Renal cortex interstitium (tissue), 15 donors: Measurements from ENCODE around the gene ZNF562. TPM values are rescaled to one million over a fixed set of nuclear protein-coding genes. Genes with fewer than 3 reads are reported as not detected.
A peak's percentile ranks its signal among the peaks of the same experiment; 100 is the strongest.
"Not testable (repeated sequence)": the region's sequence is repeated elsewhere in the genome, so short reads cannot be mapped to it uniquely, and the experiment has no call there.

Experiments used
- DNase-seq, 11 donors: peaks; one replicate each; pipeline ENCODE4 v3.0.0-alpha.2; 2013; ENCODE audit warnings: low read depth in 9 of 11, low spot score in 4 of 11; ENCODE audit errors: extremely low read depth in 1 of 11
- long read RNA-seq, 16 experiments: transcript quantifications; one replicate each; lab custom pipeline, GENCODE V29; 2026
- polyA plus RNA-seq, 3 donors: library from polyadenylated mRNA; unstranded; fragments of 120-200 nt; gene quantifications; one replicate each; pipeline ENCODE4 v1.2.1, GENCODE V29; 2013; ENCODE audit not compliant: insufficient read length in 3 of 3

ZNF562 gene
- 10 to 100 TPM; 25.7 to 26.7 (median 26.4) TPM for polyA plus RNA-seq
- long read RNA-seq, donor 1, partial matches to known transcripts: 0 of 2 reads
- long read RNA-seq, donor 1, other reads (novel, unspliced or antisense): 0 of 2 reads
- long read RNA-seq, donor 2, partial matches to known transcripts: 0 of 1 reads
- long read RNA-seq, donor 2, other reads (novel, unspliced or antisense): 0 of 1 reads
- long read RNA-seq, donor 3, partial matches to known transcripts: 0 of 1 reads
- long read RNA-seq, donor 3, other reads (novel, unspliced or antisense): 0 of 1 reads
- long read RNA-seq, donor 4: 0 reads
- long read RNA-seq, donor 5: 0 reads
- long read RNA-seq, donor 6, partial matches to known transcripts: 7 of 8 reads
- long read RNA-seq, donor 6, other reads (novel, unspliced or antisense): 0 of 8 reads
- long read RNA-seq, donor 7, partial matches to known transcripts: 0 of 3 reads
- long read RNA-seq, donor 7, other reads (novel, unspliced or antisense): 0 of 3 reads
- long read RNA-seq, donor 8: 0 reads
- long read RNA-seq, donor 9: 0 reads
- long read RNA-seq, donor 10, partial matches to known transcripts: 0 of 4 reads
- long read RNA-seq, donor 10, other reads (novel, unspliced or antisense): 0 of 4 reads
- long read RNA-seq, donor 11: 0 reads
- long read RNA-seq, donor 12, partial matches to known transcripts: 0 of 1 reads
- long read RNA-seq, donor 12, other reads (novel, unspliced or antisense): 0 of 1 reads
- long read RNA-seq, donor 13: 0 reads
- long read RNA-seq, donor 14, partial matches to known transcripts: 0 of 1 reads
- long read RNA-seq, donor 14, other reads (novel, unspliced or antisense): 0 of 1 reads
- long read RNA-seq, donor 15: 0 reads
- long read RNA-seq, donor 16, transcript ZNF562-202 (6 exons, 2,111 nt): major isoform, 5 of 5 reads
- long read RNA-seq, donor 16, partial matches to known transcripts: 0 of 5 reads
- long read RNA-seq, donor 16, other reads (novel, unspliced or antisense): 0 of 5 reads

DNA sequence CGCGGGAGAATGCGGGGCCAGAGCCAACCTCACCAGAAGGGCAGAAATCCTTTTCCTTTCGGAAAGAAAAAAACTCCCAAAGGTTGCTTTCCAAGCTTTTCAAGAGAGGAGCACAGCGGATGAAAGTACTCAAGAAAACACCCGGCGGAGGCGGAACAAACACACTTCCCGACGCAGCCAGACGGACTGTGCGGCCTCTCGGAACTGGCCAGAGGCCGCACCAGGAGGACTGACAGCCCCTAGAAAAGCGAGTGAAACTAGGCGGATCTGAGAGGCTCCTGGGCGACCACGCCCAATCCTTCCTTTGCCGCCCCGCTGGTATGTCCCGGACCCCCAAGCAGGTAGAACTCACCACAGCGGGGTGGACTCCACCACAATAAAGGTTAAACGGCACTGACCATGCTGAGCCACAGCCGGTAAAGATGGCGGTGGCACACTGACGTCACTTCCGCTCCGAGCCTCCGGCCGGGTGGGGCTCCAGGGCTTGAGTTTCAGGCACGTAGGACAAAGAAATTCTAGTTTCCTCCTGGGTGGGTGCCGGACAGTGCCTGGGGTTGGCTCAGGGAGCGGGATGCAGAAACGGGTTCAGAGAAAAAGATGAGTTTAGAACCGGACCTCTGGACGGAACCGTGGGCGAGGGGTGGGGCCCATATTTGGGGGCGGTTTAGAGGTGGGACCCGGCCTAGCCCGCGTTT is at the start of gene ZNF562:
ZNF562 (minus strand) TSS at position 438 of the 695 bp plus-strand sequence. CDS start 14,356 bp downstream, outside the sequence.
- DNase-seq: peak; percentile 81 to 94 (median 90)

DNA sequence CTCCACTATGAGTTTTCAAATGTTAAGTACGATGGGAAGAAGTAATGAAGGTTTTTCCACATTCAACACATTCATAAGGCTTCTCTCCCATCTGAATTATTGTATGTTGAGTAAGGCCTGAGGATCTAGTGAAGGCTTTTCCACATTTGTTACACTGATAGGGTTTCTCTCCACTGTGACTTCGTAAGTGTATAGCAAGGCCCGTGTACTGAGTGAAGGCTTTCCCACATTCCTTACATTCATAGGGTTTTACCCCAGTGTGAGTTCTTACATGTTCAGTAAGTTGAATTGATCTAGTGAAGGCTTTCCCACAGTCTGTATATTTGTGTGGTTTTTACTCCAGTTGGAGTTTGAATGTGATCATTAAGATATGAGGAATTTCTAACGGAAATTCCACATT is 49.3 kb upstream of the ZNF562 start:
- no peak for DNase-seq

GRCh38 chr19:9721861-9722260 is 47.0 kb upstream of the ZNF562 start:
- DNase-seq: no peak

GRCh38 chr19:9720541-9720940 is 45.6 kb upstream of the ZNF562 start:
- DNase-seq: no peak

DNA sequence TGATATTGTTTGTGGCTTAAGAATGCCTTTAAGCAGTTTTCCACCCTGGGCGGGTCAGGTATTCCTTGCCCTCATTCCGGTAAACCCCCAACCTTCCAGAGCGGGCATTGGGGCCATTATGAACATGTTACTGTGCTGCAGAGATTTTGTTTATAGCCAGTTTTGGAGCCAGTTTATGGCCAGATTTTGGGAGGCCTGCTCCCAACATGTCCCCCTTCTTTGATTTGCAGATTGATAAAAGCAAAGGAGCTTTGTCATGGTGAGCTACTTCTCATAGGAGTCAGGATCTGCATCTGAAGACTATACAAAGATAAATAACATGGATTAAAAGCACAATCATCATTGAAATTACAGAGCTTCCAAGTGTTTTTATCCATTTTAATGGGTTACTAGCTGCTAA is 36.9 kb upstream of the ZNF562 start:
- DNase-seq: no peak

- no peak for DNase-seq
Measured at GRCh38 chr19:9709305-9709704, 34.4 kb upstream of the ZNF562 start.

DNA sequence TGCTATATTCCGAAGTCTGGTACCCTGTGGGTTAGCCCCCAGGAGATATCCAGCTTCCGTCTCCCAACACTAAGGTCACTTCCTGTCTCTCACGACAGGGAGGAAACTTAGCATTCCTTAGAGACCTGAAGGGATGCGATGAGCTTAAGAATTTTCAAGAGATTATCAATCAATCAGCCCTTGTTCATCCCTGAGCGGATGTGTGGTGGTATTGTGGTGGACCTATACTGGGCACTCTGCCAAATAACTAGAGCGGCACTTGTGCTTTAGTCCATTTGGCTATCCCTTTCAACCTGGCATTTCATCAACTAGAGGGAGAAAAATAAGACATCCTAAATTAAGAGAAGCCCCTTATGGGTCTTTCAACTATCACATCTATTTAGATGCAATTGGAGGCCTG is 30.9 kb upstream of the ZNF562 start:
- no peak for DNase-seq

- no peak for DNase-seq
Measured at GRCh38 chr19:9702186-9702585, 27.3 kb upstream of the ZNF562 start.

- no peak for DNase-seq
Measured at GRCh38 chr19:9700229-9700981, 25.5 kb upstream of the ZNF562 start.

DNA sequence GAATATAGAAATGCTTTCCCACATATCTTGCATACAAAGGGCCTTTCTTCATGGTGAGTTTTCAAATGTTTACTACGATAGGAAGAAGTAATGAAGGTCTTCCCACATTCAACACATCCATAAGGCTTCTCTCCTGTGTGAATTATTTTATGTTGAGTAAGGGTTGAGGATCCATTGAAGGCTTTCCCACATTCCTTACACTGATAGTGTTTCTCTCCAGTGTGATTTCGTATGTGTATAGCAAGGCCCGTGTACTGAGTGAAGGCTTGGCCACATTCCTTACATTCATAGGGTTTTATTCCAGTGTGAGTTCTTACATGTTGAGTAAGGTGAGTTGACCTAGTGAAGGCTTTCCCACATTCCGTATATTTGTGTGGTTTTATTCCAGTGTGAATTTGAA is 15.4 kb upstream of the ZNF562 start:
- DNase-seq: not testable (repeated sequence)

- DNase-seq: not testable (repeated sequence)
Measured at GRCh38 chr19:9679996-9680395, 5.1 kb upstream of the ZNF562 start.

DNA sequence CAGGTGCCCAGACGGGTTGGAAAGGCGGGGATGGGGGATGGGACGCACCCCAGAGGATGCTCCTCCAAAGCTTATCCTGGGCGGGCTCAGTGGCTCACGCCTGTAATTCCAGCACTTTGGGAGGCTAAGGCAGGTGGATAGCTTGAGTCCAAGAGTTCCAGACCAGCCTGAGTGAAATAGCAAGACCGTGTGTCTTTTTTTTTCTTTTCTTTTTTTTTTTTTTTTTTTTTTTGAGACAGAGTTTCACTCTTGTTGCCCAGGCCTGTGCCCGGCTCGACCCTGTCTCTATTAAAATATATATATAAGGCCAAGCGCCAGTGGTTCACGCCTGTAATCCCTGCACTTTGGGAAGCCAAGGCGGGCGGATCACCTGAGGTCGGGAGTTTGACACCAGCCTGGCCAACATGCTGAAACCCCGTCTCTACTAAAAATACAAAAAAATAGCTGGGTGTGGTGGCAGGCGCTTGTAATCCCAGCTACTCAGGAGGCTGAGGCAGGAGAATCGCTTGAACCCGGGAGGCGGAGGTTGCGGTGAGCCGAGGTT is 530 bp upstream of the ZNF562 start:
- DNase-seq: not testable (repeated sequence)

DNA sequence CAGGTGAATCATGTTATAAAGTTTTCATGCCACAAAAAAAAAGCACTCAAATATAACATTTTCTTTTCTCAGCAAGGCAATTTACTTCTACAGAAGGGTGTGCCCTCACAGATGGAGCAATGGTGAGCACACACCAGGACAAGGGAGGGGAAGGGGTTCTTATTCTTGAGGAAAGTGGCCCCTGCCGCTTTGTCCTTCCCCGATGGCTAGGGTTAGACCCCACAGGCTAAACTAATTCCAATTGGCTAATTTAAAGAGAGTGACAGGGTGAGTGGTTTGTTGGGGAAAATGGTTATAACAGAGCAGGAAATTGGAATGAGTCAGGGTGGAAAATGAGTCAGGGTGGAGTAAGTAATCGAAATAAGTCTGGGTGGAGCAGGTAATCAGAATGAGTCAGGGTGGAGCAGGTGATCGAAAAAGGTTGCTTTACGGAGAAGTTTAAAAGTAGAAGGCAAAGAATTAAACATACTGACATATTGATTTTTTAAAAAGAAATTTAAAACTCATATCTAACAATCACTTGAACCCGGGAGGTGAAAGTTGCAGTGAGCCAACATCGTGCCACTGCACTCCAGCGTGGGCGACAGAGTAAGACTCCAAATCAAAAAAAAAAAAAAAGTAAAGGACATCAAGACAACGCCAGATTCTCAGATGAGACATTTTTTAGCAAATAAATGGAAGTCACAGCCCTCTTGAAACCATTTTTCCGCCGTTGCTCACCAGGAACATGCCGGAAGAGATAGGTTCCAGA is 813 bp downstream of the ZNF562 start:
- DNase-seq: no peak

DNA sequence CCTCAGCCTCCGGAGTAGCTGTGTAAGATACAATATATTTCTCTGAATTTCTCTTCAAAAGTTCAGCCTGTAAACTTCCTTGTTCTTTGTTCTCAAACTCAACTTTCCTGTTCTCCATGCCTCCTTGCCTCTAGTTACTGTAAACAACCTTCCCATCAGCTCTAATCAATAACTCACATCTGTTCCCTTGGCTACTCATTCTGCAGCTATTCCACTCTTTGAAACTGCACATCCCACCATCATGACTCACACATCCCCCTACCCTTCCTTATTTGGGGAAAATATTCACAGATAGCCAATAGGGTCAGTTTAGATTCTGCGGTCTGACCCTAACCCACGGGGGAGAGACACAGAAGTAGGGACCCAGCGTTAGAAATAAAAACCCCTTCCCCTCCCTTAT is 2.0 kb downstream of the ZNF562 start:
- DNase-seq: no peak

GRCh38 chr19:9671655-9672054 is 3.2 kb downstream of the ZNF562 start:
- no peak for DNase-seq

DNA sequence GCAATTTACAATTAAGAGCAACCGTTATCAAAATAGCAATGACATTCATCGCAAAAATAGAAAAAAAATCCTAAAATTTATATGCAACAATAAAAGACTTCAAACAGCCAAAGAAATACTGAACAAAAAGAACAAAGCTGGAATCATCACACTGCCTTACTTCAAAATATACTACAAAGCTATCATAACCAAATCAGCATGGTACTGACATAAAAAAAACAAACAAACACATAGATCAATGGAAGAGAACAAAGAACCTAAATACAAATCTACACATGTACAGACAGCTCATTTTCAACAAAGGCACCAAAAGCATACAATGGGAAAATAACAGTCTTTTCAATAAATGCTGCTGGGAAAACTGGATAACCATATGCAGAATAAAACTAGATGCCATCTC is 6.4 kb downstream of the ZNF562 start:
- DNase-seq: no peak

DNA sequence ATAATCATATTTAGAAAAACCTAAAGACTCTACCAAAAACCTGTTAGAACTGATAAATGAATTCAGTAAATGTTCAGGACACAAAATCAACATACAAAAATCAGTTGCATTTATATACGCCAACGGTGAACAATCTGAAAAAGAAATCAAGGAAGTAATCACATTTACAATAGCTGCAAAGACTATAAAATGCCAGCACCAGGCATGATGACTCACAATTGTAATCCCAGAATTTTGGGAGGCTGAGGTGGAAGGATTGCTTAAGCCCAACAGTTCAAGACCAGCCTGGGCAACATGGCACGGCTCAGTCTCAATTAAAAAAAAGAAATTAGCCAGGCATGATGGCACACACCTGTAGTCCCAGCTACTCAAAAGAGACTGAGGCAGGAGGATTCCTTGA is 7.0 kb downstream of the ZNF562 start:
- no peak for DNase-seq

- no peak for DNase-seq
Measured at GRCh38 chr19:9658769-9659168, 16.1 kb downstream of the ZNF562 start.
